H1 (cell line): ENCODE results near the gene NR2E1. TPM values are rescaled to one million over a fixed set of nuclear protein-coding genes. Genes with fewer than 3 reads are reported as not detected.

ENCODE experiments used
- CTCF ChIA-PET: fragments of 300-600 bp; sonication (Branson Sonifier 250); formaldehyde crosslinking; loops from one replicate; lab custom pipeline; 2021; ENCODE audit not compliant: partially characterized antibody; lab: Charles Lee
- POLR2A ChIA-PET: fragments of 300-600 bp; sonication (Branson Sonifier 250); formaldehyde crosslinking; loops from one replicate; lab custom pipeline; 2021; ENCODE audit warnings: inconsistent platforms; ENCODE audit not compliant: partially characterized antibody; lab: Charles Lee
- DNase-seq, 2 experiments: peaks; one replicate each; pipeline versions ENCODE4 v3.0.0 to v3.0.0-alpha.2; 2010 to 2022; ENCODE audit warnings: low spot score in 2 of 2, low read depth in 1 of 2, mixed read lengths in 1 of 2
- FAIRE-seq: peaks from 2 replicates; lab custom pipeline; 2011; peaks lifted over from hg19 to GRCh38; lab: Jason Lieb, UNC
- H2AFZ ChIP-seq: 2 replicates; pipeline ENCODE4 v1.8.1; 2012; ENCODE audit warnings: low read length, inconsistent platforms
- H2AK5ac ChIP-seq: 2 replicates; pipeline ENCODE4 v1.6.1; 2013; ENCODE audit warnings: low read depth, low read length
- H2BK120ac ChIP-seq: replicated peaks from 2 replicates; pipeline ENCODE3; 2013; ENCODE audit warnings: low read depth, low read length, inconsistent platforms
- H2BK12ac ChIP-seq: 2 replicates; pipeline ENCODE4 v1.6.1; 2013; ENCODE audit warnings: low read depth, low read length
- H2BK15ac ChIP-seq: 2 replicates; pipeline ENCODE4 v1.6.1; 2013; ENCODE audit warnings: low read length
- H2BK20ac ChIP-seq: 2 replicates; pipeline ENCODE4 v1.6.1; 2013; ENCODE audit warnings: low read length
- H2BK5ac ChIP-seq: 2 replicates; pipeline ENCODE4 v1.6.1; 2013; ENCODE audit warnings: low read depth, low read length
- H3K14ac ChIP-seq: 2 replicates; pipeline ENCODE4 v1.6.1; 2013; ENCODE audit warnings: inconsistent platforms; ENCODE audit not compliant: insufficient read length
- H3K18ac ChIP-seq: 2 replicates; pipeline ENCODE4 v1.6.1; 2013; ENCODE audit warnings: low read length; ENCODE audit errors: extremely low read depth
- H3K23ac ChIP-seq: 2 replicates; pipeline ENCODE4 v1.6.1; 2013; ENCODE audit warnings: inconsistent platforms; ENCODE audit not compliant: insufficient read length
- H3K23me2 ChIP-seq: 2 replicates; pipeline ENCODE4 v1.6.1; 2013; ENCODE audit warnings: low read depth, low read length
- H3K27ac ChIP-seq: 2 replicates; pipeline ENCODE4 v1.6.1; 2011; ENCODE audit warnings: low read depth, low read length, inconsistent platforms
- H3K27me3 ChIP-seq, 4 experiments: replicated peaks in 1 of 4; 1 replicate in 1 of 4; 2 replicates in 3 of 4; pipeline versions ENCODE4 v1.6.1 to v1.8.1; 2011 to 2013; ENCODE audit warnings: low read length in 3 of 4, mild to moderate bottlenecking in 3 of 4, inconsistent platforms in 2 of 4, mixed read lengths in 2 of 4, moderate library complexity in 1 of 4; ENCODE audit not compliant: control insufficient read depth in 3 of 4, insufficient read depth in 3 of 4; ENCODE audit errors: extremely low read depth in 1 of 4
- H3K36me3 ChIP-seq, 4 experiments: 2 replicates each; pipeline versions ENCODE4 v1.6.1 to v1.8.1; 2011 to 2013; ENCODE audit warnings: mild to moderate bottlenecking in 4 of 4, low read length in 3 of 4, moderate library complexity in 2 of 4, control low read depth in 1 of 4, inconsistent platforms in 1 of 4; ENCODE audit not compliant: insufficient read depth in 4 of 4, control insufficient read depth in 2 of 4
- H3K4ac ChIP-seq: replicated peaks from 2 replicates; pipeline ENCODE3; 2013; ENCODE audit warnings: low read length, low read depth, mixed read lengths, inconsistent platforms; ENCODE audit not compliant: insufficient read length
- H3K4me1 ChIP-seq, 4 experiments: replicated peaks in 1 of 4; 1 replicate in 1 of 4; 2 replicates in 3 of 4; pipeline versions ENCODE4 v1.6.1 to v1.8.1; 2011 to 2013; ENCODE audit warnings: low read length in 3 of 4, inconsistent platforms in 2 of 4, mixed read lengths in 1 of 4; ENCODE audit not compliant: insufficient read depth in 4 of 4, control insufficient read depth in 3 of 4
- H3K4me2 ChIP-seq, 2 experiments: 2 replicates each; pipeline versions ENCODE4 v1.6.1 to v1.8.1; 2011 to 2013; ENCODE audit warnings: low read depth in 2 of 2, low read length in 2 of 2, control low read depth in 1 of 2, inconsistent platforms in 1 of 2, mild to moderate bottlenecking in 1 of 2; ENCODE audit not compliant: insufficient read depth in 1 of 2
- H3K4me3 ChIP-seq, 4 experiments: fragments of 200-600, 300-600 bp in 1 of 4; sonication (generic), shearing (Covaris generic), sonication (Bioruptor Twin) in 1 of 4; 2 replicates each; pipeline versions ENCODE4 v1.5.1 to v1.8.1; 2011 to 2016; ENCODE audit warnings: low read length in 4 of 4, low read depth in 3 of 4, control low read depth in 2 of 4, inconsistent platforms in 2 of 4, mild to moderate bottlenecking in 2 of 4, mixed read lengths in 1 of 4, moderate library complexity in 1 of 4; ENCODE audit not compliant: insufficient read depth in 2 of 4; ENCODE audit errors: extremely low read depth in 1 of 4
- H3K56ac ChIP-seq: replicated peaks from 2 replicates; pipeline ENCODE3; 2013; ENCODE audit warnings: low read depth, mild to moderate bottlenecking, mixed read lengths, low read length, inconsistent platforms; ENCODE audit not compliant: insufficient read length
- H3K79me1 ChIP-seq: 2 replicates; pipeline ENCODE4 v1.6.1; 2013; ENCODE audit warnings: low read depth, low read length, control low read depth
- H3K79me2 ChIP-seq, 2 experiments: 2 replicates each; pipeline versions ENCODE4 v1.6.1 to v1.8.1; 2012 to 2013; ENCODE audit warnings: low read length in 2 of 2, mild to moderate bottlenecking in 2 of 2, inconsistent platforms in 1 of 2; ENCODE audit not compliant: insufficient read depth in 2 of 2, control insufficient read depth in 1 of 2
- H3K9ac ChIP-seq, 4 experiments: replicated peaks in 1 of 4; 1 replicate in 1 of 4; 2 replicates in 3 of 4; pipeline versions ENCODE4 v1.6.1 to v1.8.1; 2011 to 2013; ENCODE audit warnings: low read depth in 3 of 4, low read length in 3 of 4, control low read depth in 2 of 4, mild to moderate bottlenecking in 2 of 4, moderate library complexity in 2 of 4, inconsistent platforms in 1 of 4; ENCODE audit errors: extremely low read depth in 1 of 4
- H3K9me3 ChIP-seq, 2 experiments: 2 replicates each; pipeline versions ENCODE4 v1.6.1 to v1.8.1; 2012 to 2013; ENCODE audit warnings: mild to moderate bottlenecking in 2 of 2, moderate library complexity in 2 of 2, control low read depth in 1 of 2, inconsistent platforms in 1 of 2, low read depth in 1 of 2, low read length in 1 of 2, mixed read lengths in 1 of 2; ENCODE audit not compliant: insufficient read depth in 2 of 2
- H4K20me1 ChIP-seq, 2 experiments: replicated peaks in 1 of 2; 2 replicates each; pipeline versions ENCODE3 to v1.8.1; 2011 to 2013; ENCODE audit warnings: inconsistent platforms in 2 of 2, low read length in 2 of 2, mild to moderate bottlenecking in 1 of 2; ENCODE audit not compliant: insufficient read depth in 2 of 2, control insufficient read depth in 1 of 2
- H4K5ac ChIP-seq: 2 replicates; pipeline ENCODE4 v1.6.1; 2013; ENCODE audit warnings: low read length, low read depth, mixed read lengths, inconsistent platforms; ENCODE audit not compliant: insufficient read length
- H4K8ac ChIP-seq: 2 replicates; pipeline ENCODE4 v1.8.0; 2013; ENCODE audit warnings: mild to moderate bottlenecking, moderate library complexity, low read length, inconsistent platforms; ENCODE audit not compliant: insufficient read depth; ENCODE audit errors: extremely low read depth
- H4K91ac ChIP-seq: replicated peaks from 2 replicates; pipeline ENCODE3; 2013; ENCODE audit warnings: low read length, mixed read lengths, inconsistent platforms; ENCODE audit not compliant: insufficient read length
- FOSL1 ChIP-seq: IDR thresholded peaks from 2 replicates; pipeline ENCODE4 v1.6.1; 2011; ENCODE audit warnings: mild to moderate bottlenecking, low read depth, low read length, moderate library complexity; ENCODE audit not compliant: insufficient read depth
- WGBS, 2 experiments: shearing (Covaris generic) in 1 of 2; methylation state at CpG; one replicate each; pipeline versions ENCODE4 v1.1.6 to v1.1.7; 2013 to 2015; ENCODE audit warnings: low lambda C conversion rate in 2 of 2, mixed read lengths in 2 of 2, inconsistent platforms in 1 of 2, low coverage in 1 of 2, missing lambda C conversion rate in 1 of 2; ENCODE audit not compliant: insufficient replicate concordance in 2 of 2, insufficient coverage in 1 of 2, insufficient read length in 1 of 2; ENCODE audit errors: extremely low coverage in 1 of 2, missing lambda C conversion rate in 1 of 2; 5-methylcytosine and 5-hydroxymethylcytosine counted together
- polyA plus RNA-seq, 7 experiments: library from polyadenylated mRNA; depleted of rRNA in 3 of 7; stranded (reverse) in 5 of 7; unstranded in 2 of 7; fragments of >200 nt in 5 of 7; fragments of 200-250 nt in 2 of 7; gene quantifications; 1 replicate in 5 of 7; 2 replicates in 1 of 7; 4 replicates in 1 of 7; pipeline versions ENCODE4 v1.2.1 to v1.2.3, GENCODE V29; 2011 to 2013; ENCODE audit warnings: missing spikeins in 2 of 7, mixed read lengths in 2 of 7
- total RNA-seq: library from RNA; stranded (reverse); fragmentation: NEBNext Ultra II Directional; extraction: Animal tissue kit (Norgen Biotek cat#: 25700); gene quantifications from 2 replicates; pipeline ENCODE4 v1.2.1, GENCODE V29; 2021

Gene NR2E1
- total and polyA plus RNA-seq, 2 of the 8 experiments (the other 6 are each of a cell fraction or from before 2014, with no cell fraction given) = not detected

DNA sequence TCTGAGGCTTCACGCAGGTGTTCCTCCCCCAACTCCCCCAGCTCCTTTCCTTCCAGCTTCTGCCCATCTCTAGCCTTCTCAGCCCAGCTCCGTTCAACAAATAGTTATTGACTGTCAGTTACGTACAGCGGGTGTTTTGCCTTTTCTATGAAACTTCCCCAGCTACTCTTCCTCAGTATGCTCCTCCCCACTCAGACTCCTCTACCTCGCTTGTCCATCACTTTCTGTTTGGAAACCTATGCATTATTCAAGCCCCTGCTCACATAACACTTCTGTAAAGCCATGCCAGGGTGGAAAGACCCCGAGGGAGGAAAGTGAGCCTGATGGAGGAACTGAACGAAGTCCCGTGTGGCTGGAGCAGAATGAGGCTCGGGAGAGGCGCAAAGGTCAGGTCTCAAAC is 44.2 kb upstream of the NR2E1 start:
- Histone ChIP-seq H3K18ac (no peak overlapping the region), H3K23me2 (peaks cover 7% of the 10 kb centered on the region), H3K23ac (no peak overlapping the region), H3K79me1 (0 out of 2 replicates have a peak, but pooled peaks cover 2% of the 10 kb centered on the region), H2BK12ac (no peak overlapping the region), H3K27me3 (peaks cover 82 to 93% (median 92%) of the 10 kb centered on the region in 4 experiments), H3K4me1 (peaks cover 7 to 22% (median 14%) of the 10 kb centered on the region in 4 experiments), H2BK120ac (no peak overlapping the region), H3K9ac (no peak overlapping the region), H3K79me2 (no peaks in the 10 kb centered on the region), H4K91ac (no peak overlapping the region), H3K4ac (no peak overlapping the region), H3K14ac (no peak overlapping the region), H4K8ac (no peak overlapping the region), H3K27ac (no peak overlapping the region), H3K36me3 (peaks cover 0 to 5% (median 0%) of the 10 kb centered on the region in 4 experiments; a peak in 1 of 8 replicates), H2BK20ac (no peak overlapping the region), H2BK15ac (no peak overlapping the region), H2BK5ac (no peak overlapping the region), H2AFZ (no peak overlapping the region), H4K5ac (no peak overlapping the region), H3K56ac (no peak overlapping the region), H2AK5ac (no peak overlapping the region), H4K20me1 (peaks cover 8 to 17% of the 10 kb centered on the region in 2 experiments), H3K4me3 (no peak overlapping the region), H3K9me3 (no peaks in the 10 kb centered on the region), H3K4me2 (no peak overlapping the region)
- ChIA-PET CTCF (interaction anchor here (0.7 to 1.5 kb wide), 5 partner anchors 10 to 47 kb away, joined by 3 to 5 read pairs (median 3); no protein-coding TSS in a partner anchor), POLR2A (interaction anchor here (0.7 to 1.2 kb wide), 4 partner anchors 10 to 48 kb away, joined by 3 to 4 read pairs (median 3); no protein-coding TSS in a partner anchor)
- DNase-seq = no peak
- no peak for FAIRE-seq
- 34% methylated on average over 10 of the region's 10 CpGs; no CpG with 5 or more reads in 1 of the 2 experiments for WGBS, 2 experiments
- TF ChIP-seq FOSL1 = no peak
